Iris pigment epithelial cell (primary cell): ENCODE results near the gene PGAP3.
"Not testable (repeated sequence)": the region's sequence is repeated elsewhere in the genome, so short reads cannot be mapped to it uniquely, and the experiment has no call there.

Experiments
- DNase-seq: peaks from one replicate; pipeline ENCODE4 v3.0.0-alpha.2; 2011; ENCODE audit warnings: low read depth

PGAP3 gene

DNA sequence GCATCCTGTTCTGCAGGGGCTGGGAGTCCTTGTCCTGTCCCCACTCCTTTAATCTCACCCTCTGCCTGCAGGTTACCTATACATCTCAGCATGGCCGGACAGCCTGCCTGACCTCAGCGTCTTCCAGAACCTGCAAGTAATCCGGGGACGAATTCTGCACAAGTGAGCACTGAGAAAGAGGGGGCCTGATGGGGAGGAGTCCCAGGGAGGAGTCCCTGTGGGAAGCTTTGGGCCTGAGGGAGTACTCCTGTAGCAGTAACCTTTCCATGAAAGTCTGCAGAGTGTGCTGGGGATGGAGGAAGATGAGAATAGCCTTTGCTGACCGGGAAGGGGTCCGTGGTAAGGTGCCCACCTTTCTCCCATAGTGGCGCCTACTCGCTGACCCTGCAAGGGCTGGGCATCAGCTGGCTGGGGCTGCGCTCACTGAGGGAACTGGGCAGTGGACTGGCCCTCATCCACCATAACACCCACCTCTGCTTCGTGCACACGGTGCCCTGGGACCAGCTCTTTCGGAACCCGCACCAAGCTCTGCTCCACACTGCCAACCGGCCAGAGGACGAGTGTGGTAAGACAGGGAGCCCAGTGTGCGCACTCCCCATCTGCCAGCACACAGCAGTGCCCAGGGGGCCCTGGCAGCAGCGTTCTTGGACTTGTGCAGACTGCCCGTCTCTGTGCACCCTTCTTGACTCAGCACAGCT, 27.7 kb upstream of the PGAP3 start:
- DNase-seq, result no peak

DNA sequence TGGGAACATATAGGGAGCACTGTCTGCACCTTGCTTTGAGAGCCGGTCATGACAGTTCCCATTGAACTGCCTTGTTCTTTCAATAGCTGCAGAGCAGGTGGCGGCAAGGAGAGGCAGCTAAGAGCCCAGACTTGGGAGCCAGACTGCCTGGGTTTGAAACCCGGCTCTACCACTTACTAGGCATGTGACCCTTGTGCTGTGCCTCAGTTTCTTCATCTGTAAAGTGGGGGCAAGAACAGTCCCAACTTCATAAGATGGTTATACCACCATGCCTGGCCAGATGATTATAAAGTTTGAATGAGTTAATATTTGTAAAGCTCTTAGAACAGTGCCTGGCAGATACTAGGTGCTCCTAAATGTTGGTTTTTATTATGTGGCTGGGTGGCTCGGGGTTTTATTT, 26.4 kb upstream of the PGAP3 start:
- DNase-seq, result no peak

DNA sequence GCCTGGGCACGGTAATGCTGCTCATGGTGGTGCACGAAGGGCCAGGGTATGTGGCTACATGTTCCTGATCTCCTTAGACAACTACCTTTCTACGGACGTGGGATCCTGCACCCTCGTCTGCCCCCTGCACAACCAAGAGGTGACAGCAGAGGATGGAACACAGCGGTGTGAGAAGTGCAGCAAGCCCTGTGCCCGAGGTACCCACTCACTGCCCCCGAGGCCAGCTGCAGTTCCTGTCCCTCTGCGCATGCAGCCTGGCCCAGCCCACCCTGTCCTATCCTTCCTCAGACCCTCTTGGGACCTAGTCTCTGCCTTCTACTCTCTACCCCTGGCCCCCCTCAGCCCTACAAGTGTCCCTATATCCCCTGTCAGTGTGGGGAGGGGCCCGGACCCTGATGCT, 24.0 kb upstream of the PGAP3 start:
- no peak for DNase-seq

DNA sequence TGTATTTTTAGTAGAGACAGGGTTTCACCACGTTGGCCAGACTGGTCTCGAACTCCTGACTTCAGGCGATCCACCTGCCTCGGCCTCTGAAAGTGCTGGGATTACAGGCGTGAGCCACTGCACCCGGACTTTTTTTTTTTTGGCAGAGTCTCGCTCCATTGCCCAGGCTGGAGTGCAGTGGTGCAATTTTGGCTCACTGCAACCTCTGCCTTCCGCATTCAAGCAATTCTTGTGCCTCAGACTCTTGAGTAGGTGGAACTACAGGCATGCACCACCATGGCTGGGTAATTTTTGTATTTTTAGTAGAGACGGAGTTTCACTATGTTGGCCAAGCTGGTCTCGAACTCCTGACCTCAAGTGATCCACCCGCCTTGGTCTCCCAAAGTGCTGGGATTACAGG, 23.2 kb upstream of the PGAP3 start:
- not testable (repeated sequence) for DNase-seq

DNA sequence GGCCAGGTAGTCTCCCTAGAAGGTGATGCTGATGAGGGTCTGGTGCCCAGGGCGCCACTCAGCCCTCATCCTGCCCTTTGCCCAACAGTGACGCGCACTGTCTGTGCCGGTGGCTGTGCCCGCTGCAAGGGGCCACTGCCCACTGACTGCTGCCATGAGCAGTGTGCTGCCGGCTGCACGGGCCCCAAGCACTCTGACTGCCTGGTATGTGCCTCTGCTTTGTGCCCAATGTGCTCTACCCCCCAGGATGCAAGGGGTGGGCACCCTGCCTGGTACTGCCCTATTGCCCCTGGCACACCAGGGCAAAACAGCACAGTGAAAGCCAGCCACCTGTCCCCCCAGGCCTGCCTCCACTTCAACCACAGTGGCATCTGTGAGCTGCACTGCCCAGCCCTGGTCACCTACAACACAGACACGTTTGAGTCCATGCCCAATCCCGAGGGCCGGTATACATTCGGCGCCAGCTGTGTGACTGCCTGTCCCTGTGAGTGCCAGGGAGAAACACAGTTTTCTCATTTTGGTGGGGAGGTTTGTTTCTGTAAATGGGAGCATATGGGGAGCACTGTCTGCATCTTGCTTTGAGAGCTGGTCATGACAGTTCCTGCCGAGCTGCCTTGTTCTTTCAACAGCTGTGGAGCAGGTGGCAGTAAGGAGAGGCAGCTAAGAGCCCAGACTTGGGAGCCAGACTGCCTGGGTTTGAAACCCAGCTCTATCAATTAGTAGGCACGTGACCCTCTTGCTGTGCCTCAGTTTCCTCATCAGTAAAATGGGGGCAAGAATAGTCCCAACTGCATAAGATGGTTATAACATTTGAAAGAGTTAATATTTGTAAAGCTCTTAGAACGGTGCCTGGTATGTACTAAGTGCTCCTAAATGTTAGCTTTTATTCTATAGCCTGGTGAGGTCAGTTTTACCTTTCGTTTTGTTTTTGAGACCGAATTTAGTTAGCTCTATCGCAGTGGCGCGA, 22.4 kb upstream of the PGAP3 start:
- no peak for DNase-seq

DNA sequence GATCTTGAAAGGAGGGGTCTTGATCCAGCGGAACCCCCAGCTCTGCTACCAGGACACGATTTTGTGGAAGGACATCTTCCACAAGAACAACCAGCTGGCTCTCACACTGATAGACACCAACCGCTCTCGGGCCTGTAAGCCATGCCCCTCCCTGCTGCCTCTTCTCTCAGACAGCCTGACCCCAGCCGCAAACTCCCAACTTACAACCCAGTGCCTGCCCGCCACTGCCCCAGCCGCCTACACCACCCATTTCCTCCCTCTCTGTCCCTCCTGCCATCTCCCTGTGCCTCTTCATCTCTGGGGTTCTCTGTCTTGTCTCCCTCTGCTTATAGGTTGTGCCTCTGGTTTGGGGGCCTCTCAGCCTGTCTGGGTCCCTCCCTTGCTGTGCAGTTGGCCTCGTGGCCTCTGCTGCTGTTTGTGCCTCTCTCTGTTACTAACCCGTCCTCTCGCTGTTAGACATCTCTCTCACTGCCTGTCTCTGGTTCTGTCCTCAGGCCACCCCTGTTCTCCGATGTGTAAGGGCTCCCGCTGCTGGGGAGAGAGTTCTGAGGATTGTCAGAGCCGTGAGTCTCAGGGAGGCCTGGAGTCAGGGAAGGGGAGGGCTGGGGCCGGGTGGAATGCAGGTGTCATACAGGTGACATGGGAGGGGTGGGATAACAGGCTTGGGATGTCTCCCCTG, 21.6 kb upstream of the PGAP3 start:
- DNase-seq, result no peak

DNA sequence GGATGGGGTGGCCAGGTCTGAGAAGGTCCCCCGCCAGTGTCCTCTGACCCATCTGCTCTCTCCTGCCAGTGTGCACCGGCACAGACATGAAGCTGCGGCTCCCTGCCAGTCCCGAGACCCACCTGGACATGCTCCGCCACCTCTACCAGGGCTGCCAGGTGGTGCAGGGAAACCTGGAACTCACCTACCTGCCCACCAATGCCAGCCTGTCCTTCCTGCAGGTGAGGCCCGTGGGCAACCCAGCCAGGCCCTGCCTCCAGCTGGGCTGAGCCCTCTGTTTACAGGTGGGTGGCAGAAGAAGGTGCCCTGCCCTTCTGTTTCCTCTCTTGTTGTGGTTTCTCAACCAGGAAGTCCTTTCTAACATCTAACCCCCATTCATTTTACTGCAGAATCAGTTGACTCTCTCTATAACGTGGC, 19.1 kb upstream of the PGAP3 start:
- DNase-seq, result no peak

DNA sequence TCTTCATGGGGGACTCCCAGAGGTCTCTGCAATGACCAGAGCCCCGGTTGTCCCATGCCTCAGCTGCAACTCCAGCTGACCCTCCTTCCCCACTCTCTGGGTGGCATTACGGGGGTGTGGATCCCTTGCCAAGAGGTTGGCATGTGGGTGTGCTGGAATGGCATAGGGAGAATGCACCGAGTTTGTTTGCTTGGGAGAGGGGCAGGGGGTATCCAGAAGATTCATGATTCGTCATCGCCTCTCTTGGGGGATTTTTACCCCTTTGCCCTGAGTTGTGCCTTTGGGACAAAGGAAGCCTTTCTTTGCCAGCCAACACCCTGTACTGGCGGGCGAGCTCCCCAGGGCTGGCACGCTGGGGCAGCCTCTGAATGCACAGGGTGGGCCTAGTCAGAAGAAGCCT, 18.5 kb upstream of the PGAP3 start:
- no peak for DNase-seq

DNA sequence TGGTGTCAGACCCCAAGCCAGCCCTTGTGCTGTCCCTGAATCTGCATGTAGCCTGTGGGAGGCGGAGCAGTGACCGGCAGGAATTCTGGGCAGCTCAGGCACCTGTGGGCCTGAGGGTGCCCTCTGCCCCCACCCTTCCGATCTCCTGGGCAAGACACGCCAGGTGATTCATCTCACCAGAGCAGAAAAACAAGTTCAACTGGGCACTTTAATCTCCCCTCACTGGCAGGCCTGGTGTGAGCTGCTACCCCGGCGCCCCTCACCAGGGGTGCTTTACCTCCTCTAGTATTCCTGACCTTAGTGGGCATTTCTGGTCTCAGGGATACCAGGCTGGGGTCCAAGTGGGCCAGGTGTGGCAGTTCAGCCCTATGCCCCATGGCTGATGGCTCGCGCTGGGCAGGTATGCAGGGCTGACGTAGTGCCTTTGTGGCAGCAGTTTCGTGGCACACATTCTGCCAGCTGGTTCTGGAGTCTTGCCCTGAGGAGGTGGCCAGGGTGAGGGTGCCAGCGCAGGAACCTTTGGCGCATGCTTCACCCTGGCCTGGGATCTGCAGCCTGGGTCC, 18.0 kb upstream of the PGAP3 start:
- no peak for DNase-seq

DNA sequence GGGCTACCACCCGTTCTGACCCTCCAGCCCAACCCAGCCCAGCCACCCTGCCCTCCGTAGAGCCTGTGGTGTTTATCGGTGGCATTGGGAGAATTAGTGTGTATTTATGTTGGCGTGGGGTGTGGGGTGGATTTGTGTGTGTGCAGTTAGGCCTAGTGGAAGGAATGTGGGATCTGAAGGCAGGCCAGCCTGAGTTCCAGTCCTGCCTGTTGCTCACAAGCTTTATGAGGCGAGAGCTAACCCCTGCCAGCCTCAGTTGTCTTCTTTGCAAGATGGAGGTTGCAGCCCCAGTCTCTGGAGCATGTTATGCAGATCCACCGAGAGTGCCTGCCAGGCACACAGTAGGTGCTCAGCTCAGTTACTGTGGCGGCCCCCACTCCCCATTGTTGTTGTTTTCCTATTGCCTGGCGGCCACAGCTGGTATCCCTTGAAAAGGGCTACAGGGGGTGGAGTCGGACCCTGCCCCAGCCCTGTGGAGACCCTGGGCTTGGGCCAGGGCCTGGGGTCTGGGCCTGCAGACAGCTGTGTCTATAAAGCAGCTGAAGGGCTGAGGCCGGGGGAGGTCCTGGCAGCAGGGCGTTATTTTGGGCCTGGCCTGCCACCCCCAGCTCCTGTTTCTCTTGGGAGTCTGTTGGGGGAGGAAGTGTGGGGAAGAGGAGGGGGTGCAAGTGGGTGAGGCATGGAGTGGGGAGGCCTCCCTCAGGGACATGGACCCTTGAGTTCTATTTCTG, 17.1 kb upstream of the PGAP3 start:
- peak; percentile 67 for DNase-seq

DNA sequence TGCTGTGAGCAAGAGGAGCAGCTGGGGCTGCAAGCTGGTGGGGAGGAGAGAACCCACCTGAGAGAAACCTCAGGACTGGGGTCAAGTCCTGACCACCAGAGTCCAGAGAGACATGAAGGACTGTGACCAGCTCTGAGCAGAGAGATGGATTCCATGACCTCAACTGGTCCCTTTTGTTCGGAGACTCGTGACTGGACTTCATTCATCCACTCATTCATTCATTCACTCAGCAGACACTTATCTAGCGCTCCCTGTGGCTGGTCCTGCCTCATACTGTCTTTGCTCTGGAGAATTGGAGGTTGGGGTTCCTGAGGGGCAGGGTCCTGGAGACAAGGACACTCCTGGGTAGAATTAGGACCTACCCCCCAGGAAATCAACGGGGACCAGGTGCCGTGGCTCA, 16.1 kb upstream of the PGAP3 start:
- no peak for DNase-seq

DNA sequence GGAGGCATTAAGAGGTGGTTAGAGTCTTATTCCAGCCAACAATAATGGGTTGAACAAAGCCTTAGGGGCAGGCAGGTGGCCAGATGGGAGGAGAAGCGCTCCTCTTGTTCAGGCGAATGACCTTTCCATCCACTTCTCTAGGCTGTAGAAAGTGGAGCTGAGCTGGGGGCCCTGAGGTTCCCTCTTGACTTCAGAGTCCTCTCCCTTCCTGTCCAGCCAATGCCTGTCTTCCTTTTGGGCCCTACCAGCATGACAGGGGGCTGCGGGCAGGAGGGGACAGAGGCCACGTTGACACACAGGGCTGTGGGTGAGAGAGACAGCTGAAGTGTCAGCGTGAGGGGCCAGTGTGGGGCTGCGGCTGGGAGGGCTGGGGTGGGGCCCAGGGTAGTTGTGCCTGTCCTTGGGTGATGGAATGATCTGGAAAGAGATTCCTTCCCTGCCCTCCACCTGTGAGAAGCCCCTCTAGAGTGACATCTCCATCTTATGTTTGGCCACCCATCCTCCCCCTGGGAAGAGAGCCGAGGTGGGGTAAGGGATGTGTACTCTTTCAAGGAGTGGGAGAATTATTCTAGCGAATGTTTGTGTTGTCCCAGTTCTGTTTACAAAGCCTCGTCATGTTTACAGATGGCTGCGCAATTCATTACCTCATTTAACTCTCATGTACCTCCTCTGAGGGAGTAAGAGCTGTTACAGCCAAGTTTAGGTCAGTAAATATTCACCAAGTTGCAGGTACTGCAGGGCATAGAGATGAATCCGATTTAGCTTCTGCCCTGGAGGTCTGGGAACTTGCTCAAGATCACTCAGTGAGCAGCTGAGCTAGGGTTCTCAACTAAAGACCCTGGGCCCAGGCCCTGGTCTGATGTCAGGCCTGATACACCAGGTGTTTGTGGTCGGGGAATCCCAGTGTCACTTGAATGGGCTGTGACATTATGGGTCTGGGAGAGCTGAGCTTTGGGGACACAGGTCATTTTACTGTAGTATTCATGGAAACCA, 15.3 kb upstream of the PGAP3 start:
- DNase-seq, result no peak

DNA sequence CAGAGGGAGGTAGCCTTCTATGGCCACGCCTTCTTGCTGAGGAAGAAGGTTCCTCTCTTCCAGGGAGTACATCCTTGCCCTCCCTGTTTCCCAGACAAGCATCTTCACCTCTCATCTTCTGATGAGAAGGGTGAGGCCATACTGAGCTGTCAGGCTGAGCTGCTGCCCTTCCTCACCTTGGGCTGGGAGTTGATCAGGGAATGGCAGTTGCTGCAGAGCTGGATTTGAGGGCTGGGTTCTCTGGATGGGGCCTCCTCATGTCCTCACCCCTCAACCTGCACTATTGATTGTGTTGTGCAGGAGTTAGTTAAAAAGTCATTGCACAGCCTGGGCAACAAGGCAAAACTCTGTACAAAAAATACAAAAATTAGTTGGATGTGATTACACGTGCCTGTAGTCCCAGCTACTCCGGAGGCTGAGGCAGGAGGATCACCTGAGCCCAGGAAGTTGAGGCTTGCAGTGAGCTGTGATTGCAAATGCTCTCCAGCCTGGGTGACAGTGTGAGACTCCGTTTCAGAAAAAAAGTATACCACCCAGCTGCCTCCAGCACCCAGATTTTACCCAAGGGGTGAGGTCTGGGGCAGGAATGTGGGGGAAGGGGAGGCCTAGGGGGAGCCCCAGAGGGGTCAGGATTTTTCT, 14.0 kb upstream of the PGAP3 start:
- no peak for DNase-seq

DNA sequence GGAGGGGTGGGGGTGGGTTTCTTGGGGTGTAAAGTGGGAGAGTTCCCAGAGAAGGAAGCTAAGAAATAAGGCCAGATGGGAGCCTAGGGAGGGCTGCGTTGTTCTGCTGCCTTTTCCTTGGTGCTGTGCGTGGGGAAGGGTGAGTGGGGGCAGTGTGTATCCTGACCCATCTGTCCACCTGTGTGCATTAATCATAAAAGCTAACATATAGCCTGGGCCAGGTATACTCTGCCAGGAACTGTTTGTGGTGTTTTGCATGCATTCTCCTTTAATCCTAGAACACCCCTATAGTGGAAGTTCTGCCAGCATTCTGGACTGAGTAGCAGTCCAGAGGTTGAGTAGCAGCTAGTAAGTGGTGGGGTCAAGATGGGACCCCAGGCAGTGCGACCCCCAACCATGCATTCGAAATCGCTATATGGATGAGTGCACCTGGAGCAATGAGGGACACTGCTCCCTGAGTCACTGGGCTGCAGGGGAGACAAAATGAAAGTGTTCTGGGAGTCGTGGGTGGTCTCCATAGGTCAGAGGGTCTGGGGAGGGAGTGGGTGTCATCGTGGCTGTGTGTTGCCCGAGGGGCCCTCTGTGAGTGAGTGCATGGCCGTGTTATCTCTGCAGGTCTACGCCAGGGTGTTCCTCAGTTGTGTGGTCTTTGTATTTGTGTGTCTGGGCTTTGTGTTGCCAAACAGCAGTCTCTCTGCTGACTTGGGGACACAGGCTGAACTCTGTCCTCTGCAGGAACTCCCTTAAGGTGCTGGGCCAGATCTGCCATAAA, 13.3 kb upstream of the PGAP3 start:
- DNase-seq, result no peak

DNA sequence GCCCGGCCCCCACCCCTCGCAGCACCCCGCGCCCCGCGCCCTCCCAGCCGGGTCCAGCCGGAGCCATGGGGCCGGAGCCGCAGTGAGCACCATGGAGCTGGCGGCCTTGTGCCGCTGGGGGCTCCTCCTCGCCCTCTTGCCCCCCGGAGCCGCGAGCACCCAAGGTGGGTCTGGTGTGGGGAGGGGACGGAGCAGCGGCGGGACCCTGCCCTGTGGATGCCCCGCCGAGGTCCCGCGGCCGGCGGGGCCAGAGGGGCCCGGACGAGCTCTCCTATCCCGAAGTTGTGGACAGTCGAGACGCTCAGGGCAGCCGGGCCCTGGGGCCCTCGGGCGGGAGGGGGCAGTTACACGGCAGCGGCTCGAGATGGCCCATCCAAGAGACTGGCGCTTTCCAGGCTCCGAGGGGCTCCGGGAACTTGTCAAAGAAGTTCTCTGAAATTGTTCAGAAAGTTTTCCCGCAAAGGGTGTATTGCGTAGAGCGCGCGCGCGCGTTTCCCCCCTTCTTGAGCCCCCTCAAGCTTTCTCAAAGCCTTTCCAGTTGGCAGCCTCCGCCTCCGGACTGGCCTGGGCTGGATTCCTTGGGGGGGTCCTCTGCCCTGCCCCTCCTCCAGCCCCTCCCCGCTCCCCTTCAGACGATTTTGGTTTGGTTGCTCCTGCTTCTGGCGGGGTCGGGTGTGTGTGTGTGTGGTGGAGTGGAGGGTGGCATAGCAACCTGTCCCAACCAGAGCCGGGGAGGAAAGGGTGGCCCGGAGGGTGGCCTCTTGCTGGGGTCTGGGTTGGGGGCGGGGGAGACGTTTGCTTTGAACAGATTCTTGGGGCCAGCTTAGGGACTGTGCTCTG, 12.5 kb upstream of the PGAP3 start:
- DNase-seq, result peak; percentile 38

DNA sequence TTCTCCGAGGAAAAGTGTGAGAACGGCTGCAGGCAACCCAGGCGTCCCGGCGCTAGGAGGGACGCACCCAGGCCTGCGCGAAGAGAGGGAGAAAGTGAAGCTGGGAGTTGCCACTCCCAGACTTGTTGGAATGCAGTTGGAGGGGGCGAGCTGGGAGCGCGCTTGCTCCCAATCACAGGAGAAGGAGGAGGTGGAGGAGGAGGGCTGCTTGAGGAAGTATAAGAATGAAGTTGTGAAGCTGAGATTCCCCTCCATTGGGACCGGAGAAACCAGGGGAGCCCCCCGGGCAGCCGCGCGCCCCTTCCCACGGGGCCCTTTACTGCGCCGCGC, 11.9 kb upstream of the PGAP3 start, which contains the start of gene ERBB2:
Gene ERBB2, plus strand, starts transcription at position 247 of the 330 bp plus-strand sequence. CDS start 175 bp downstream, outside the sequence.
- peak; percentile 85 for DNase-seq

DNA sequence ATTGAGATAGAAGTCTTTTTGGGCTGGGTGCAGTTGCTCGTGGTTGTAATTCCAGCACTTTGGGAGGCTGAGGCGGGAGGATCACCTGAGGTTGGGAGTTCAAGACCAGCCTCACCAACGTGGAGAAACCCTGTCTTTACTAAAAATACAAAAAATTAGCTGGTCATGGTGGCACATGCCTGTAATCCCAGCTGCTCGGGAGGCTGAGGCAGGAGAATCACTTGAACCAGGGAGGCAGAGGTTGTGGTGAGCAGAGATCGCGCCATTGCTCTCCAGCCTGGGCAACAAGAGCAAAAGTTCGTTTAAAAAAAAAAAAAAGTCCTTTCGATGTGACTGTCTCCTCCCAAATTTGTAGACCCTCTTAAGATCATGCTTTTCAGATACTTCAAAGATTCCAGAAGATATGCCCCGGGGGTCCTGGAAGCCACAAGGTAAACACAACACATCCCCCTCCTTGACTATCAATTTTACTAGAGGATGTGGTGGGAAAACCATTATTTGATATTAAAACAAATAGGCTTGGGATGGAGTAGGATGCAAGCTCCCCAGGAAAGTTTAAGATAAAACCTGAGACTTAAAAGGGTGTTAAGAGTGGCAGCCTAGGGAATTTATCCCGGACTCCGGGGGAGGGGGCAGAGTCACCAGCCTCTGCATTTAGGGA, 11.4 kb upstream of the PGAP3 start:
- not testable (repeated sequence) for DNase-seq

DNA sequence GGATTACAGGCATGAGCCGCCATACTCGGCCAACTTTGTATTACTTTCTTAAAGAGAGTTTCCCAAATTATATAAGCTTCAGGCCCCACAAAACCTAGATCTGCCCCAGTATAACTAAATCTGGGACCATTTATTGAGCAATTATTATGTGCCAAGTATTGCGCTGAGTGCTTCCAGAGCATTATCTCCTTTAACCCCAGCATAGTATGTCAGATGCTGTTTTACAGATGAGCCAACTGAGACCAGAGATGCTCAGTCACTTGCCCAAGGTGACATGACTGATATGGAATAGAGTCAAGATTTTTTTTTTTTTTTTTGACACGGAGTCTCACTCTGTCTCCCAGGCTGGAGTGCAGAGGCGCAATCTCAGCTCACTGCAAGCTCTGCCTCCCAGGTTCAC, 10.1 kb upstream of the PGAP3 start:
- no peak for DNase-seq
